ENCODE data around the gene PPFIA1.
"Not testable (repeated sequence)": the region's sequence is repeated elsewhere in the genome, so short reads cannot be mapped to it uniquely, and the experiment has no call there.

Gene PPFIA1

DNA sequence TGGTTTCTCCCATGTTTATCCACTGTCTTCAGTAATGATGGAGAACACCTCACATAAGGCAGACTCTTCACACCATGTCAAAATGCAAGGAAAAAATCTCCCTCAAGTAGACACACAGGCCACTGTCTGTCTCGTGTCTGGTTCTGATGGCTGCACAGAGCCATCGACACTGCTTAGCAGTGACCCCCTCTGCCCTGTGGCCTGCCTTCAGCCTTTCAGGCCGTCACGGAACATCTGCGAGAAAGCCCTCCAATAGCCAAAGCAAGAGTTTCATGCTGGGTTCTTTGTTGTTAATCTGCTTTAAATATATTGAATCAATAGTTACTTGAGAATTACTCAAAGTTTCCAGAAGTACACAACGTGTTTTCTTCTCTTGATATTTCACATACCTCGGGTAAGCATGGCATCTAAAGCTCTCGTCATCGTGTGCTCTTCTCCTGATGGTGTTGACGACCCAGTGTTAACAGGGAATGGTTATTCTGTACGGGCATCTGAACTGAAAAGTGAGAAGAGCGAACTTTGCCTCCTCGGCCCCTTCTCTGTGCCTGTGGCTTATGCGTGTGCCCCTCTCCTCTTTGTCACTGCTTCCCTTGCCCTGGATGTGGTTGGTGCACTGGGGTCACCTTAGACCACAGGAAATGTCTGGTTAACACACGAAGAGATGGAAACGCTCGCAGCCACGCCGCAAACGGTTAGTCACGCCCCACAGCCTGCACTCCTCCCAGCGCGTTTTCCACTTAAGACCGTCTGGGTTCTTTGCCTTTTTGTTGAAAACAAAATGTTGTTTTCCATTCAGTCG lies 94.5 kb downstream of the PPFIA1 start:
- DNase-seq, result no peak

GRCh38 chr11:70365544-70365927 lies 95.0 kb downstream of the PPFIA1 start:
- DNase-seq, result no peak

- DNase-seq, result no peak
Observed at GRCh38 chr11:70367071-70367470, 96.6 kb downstream of the PPFIA1 start.

DNA sequence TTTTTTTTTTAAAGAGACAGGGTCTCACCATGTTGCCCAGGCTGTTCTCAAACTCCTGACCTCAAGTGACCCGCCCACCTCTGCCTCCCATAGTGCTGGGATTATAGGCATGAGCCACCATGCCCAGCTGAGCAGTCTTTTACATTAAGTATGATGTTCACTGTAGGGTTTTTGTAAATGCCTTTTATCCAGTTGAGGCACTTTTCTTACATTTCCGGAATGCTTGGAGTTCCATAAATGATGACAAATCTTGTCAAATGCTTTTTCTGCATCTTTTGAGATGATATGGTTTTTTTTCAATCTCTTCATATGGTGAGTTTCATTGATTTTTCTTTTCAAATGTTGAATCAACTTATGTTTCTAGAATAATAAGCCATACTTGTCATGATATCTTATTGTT lies 98.5 kb downstream of the PPFIA1 start:
- no peak for DNase-seq

GRCh38 chr11:70371241-70371640 lies 100.8 kb downstream of the PPFIA1 start:
- no peak for DNase-seq

DNA sequence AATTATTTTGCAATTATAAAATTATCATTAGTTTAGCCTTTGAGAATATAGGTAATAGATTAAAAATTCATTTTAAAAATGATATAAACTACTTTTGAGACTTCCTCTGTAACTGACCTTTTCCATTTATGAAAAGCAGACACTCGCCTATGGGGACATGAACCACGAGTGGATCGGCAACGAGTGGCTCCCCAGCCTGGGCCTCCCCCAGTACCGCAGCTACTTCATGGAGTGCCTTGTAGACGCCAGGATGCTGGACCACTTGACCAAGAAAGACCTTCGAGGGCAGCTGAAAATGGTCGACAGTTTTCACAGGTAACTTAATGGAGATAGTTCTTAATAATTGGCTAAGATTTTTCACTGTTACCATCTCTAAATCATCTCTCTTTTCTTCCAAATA lies 101.6 kb downstream of the PPFIA1 start:
- DNase-seq, result no peak

- DNase-seq, result no peak
Observed at GRCh38 chr11:70376621-70377020, 106.1 kb downstream of the PPFIA1 start.

GRCh38 chr11:70377645-70378044 lies 107.2 kb downstream of the PPFIA1 start:
- no peak for DNase-seq

DNA sequence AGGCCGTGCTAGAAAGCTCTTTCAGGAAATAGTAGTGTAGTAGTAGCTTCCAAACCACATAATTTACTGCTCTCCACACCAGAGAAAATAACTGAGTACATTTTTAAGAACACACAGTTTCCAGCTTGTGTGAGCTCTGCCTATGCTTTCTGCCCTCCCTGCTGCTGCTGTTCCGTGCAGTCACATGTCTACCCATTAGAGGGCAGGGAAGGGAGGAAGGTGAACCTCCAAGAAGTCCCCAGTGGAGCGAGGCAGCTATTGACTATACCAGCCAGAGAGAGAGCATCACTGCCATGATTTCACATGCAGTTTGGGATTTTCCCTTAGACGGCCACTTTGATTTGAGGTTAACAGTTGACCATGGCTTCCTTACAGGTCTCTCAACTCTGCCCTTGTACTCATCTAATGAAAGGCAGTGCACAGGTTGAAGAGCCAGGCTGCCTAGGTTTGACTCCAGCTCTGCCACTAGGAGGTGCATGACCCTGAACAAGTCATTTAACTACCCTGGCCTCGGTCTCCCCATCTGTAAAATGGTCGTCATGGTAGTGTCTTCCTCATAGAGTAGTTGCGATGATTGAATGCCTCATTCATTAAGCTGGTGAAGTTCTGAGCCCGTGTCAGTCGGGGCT lies 108.1 kb downstream of the PPFIA1 start:
- no peak for DNase-seq

DNA sequence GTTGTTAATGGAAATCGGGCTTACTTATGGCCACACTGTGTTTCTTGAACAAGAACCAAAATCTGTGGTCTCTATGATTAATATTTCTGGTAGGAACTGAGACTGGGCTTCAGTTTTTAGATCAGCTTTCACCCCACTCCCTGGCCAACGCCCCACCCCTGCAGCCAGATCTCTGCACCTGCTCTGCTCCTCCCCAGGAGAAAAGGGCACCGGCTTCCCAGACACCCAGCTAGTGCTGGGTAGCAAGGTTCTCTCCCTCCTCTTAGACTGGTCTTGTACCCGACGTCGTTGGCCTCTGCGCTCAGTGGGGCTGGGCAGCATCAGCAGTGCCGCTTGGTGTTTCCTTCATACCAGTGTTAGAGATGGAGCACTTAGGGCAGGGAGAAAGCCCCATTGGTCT lies 110.9 kb downstream of the PPFIA1 start:
- no peak for DNase-seq

GRCh38 chr11:70381872-70382861 lies 111.7 kb downstream of the PPFIA1 start:
- no peak for DNase-seq

DNA sequence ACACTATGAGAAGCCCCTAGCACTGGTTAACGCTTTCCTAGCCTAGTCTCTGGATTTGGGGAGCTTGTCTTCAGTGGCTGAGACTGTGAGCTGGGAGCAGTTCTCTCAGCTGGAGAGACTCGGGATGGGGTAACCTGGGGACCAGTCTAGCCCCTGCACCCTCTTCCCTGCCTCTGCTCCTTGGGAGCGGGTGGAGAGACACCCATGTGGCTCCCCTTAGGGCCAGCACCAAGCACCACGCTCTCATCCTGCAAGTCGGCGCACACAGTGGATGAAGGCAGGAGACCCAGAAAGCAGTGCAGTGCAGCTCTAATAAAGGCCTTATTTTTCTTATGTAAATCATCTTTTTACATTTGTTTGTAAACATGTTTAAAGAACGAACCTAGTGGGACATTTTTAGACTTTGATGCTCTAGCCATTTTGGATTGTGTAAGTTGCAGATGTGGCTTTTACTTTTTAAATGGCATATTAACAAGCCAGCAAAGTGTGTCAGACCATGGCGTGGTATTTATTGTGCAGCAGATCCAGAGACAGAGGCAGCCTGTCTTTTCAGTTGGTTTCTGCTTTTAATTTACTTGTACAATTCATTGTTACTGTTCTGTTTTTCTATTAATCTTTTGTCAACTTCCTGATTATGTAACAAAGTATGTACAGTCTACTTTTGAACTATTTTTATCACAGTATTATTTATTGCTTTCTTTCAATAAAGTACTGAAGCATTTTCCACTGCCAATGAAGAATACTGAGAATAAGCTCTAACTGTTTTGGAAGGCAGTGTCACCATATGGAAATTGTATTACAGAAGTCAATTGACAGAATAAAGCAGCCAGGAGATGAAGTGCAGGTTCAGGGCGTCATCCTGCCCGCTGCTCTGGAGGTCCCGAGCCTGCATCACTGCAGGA lies 113.4 kb downstream of the PPFIA1 start:
- no peak for DNase-seq

DNA sequence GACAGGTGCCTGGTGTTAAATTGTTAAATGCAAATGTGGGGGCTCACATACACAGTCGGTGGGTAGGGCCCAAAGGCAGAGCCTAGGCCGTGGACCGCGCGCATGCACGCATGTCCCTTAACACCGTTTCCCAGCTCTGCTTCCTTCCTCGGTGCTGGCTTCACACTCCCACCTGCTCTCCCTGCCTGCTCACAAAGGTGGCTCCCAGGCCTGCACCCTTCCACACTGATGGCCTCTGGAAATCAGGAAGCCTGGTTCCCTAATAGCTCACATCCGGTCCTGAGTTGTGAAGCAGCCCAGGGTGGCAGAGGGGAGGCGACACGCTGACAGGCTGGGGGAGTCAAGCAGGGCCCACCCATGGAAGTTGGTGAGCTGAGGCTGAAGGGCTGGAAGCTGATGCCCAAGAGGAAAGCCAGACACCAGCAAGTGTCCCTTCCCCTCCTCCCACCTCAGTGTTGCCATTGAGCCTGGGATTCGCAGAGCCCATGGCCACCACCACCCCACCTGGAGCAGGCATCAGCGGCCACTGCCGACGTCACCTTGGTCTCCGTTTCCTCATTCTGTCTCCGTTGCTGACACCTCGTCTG lies 114.2 kb downstream of the PPFIA1 start:
- no peak for DNase-seq

DNA sequence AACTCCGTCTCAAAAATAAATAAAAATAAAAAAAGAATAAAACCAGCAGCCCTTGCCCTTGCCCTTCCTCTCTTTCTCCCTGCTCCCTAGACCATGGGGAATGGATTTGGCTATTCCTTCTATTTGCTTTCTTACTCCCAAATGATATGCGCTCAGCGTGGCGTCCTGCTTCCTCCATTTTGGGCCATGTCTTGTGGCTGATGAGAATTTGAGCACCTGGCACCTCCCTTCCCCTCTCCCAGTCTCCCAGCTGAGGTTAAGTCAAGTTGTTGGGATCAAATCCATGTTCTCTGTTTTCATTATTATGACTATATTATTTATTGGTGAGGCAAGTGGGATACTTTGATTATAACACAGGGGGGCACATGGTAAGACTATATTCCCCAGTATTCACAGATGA lies 117.1 kb downstream of the PPFIA1 start:
- no peak for DNase-seq

- no peak for DNase-seq
Observed at GRCh38 chr11:70389201-70389600, 118.7 kb downstream of the PPFIA1 start.

GRCh38 chr11:70390882-70391281 lies 120.4 kb downstream of the PPFIA1 start:
- DNase-seq, result not testable (repeated sequence)

- DNase-seq, result no peak
Observed at GRCh38 chr11:70394211-70394950, 123.9 kb downstream of the PPFIA1 start.

DNA sequence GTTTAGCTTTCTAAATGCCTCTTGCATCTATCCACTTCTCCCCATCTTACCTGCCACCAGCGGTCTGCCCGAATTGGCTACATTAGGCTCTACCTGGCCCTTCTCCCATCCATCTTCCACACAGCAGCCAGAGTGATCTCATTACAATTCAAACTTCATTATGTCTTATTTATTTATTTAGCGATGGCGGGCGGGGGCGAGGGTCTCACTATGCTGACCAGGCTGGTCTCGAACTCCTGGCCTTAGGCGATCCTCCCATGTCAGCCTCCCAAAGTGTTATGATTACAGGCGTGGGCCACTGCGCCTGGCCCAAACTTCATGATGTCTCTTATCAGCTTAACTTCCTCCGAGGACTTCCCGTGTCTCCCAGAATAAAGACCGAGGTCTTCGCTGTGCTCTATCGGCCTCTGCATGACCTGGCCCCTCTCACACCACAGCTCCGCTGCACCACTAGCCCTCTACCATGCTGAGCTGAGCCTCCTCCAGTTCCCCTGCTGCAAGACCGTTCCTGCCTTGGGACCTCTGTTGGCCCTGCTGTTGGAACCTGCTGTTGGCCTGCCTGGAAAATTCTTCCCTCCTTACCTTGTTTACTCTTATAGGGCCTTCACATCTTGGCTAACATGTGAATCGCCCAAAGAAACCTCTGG lies 127.0 kb downstream of the PPFIA1 start:
- DNase-seq, result no peak

- DNase-seq, result peak; percentile 83
Observed at GRCh38 chr11:70397983-70398833, 127.7 kb downstream of the PPFIA1 start, which contains the start of gene CTTN. Gene CTTN, plus strand, starts transcription at chr11:70398529. Its CDS starts 8,769 bp downstream, at chr11:70407298.
